HEK293T (cell line): ENCODE data around the gene PRIMA1.

Source experiments
- BHLHE40 ChIP-seq: fragments of 450-650 bp; IDR thresholded peaks from 2 replicates; pipeline ENCODE4 v1.6.1; 2016; ENCODE audit warnings: mild to moderate bottlenecking, moderate library complexity, borderline replicate concordance
- SP1 ChIP-seq: fragments of 450-650 bp; IDR thresholded peaks from 2 replicates; pipeline ENCODE4 v1.6.1; 2017

- no peak for TF ChIP-seq SP1
- no peak for TF ChIP-seq BHLHE40
Measured at GRCh38 chr14:93752980-93753561, 35.2 kb downstream of the PRIMA1 start.
